Measurements from ENCODE around the gene DGKH.

DGKH gene, protein sequence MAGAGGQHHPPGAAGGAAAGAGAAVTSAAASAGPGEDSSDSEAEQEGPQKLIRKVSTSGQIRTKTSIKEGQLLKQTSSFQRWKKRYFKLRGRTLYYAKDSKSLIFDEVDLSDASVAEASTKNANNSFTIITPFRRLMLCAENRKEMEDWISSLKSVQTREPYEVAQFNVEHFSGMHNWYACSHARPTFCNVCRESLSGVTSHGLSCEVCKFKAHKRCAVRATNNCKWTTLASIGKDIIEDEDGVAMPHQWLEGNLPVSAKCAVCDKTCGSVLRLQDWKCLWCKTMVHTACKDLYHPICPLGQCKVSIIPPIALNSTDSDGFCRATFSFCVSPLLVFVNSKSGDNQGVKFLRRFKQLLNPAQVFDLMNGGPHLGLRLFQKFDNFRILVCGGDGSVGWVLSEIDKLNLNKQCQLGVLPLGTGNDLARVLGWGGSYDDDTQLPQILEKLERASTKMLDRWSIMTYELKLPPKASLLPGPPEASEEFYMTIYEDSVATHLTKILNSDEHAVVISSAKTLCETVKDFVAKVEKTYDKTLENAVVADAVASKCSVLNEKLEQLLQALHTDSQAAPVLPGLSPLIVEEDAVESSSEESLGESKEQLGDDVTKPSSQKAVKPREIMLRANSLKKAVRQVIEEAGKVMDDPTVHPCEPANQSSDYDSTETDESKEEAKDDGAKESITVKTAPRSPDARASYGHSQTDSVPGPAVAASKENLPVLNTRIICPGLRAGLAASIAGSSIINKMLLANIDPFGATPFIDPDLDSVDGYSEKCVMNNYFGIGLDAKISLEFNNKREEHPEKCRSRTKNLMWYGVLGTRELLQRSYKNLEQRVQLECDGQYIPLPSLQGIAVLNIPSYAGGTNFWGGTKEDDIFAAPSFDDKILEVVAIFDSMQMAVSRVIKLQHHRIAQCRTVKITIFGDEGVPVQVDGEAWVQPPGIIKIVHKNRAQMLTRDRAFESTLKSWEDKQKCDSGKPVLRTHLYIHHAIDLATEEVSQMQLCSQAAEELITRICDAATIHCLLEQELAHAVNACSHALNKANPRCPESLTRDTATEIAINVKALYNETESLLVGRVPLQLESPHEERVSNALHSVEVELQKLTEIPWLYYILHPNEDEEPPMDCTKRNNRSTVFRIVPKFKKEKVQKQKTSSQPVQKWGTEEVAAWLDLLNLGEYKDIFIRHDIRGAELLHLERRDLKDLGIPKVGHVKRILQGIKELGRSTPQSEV

DNA sequence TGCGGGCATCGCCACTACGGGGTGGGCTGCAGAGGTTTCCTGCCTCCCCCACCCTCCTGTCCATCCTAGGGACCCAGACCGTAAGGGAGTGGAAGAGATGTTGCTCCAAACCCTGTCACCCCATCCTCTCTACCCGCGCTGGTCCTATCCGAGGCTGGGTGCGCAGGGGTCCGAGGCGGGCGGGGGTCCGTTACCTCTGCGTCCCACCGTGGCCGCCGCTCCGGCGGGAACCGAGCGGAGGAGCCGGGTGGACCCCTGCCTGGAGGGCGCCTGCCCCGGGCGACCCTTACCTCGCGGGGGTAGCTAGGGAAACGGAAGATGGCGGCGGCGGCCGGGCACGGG is at the start of gene DGKH:
Gene DGKH, plus strand, starts transcription at position 307 of the 342 bp plus-strand sequence. CDS start 126 bp downstream, outside the sequence.
- DNase-seq: no peak

DNA sequence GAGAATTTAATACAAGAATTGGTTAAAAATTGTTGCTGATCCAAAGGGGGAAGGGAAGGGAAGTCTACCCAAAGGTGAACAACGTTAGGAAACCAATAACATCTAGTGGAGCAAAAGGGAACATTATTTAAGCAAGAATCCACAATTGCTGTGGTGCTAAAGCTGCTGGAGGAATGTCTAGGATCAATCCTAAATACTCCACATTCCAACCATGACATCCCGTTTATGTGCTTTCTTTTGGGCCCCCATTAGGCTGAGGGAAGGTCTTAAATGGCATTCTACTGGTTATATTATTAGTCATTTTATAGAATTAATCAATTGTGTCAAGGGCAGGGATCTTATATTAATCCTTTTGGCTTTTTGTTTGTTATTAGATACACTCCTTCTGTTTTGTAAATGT is 47.6 kb upstream of the DGKH start:
- no peak for DNase-seq

DNA sequence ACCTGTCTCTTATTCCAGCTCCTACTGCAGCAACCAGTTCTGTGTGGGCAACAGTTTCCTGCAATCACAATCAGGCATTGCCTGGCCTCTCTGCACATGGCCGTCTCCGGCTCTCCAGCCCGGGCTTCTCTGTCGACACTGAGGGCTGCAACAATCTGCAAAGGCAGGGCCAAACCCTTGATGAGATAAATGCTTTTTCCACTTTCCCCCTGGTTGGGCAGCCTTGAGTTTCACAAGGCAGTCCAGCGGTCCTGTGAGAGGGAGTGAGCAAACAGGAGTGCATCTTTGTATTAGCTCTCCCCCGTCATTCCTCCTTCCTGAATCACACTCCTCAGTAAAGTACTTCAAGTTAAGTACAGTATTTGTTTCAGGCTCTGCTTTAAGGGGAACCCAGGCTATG is 46.9 kb upstream of the DGKH start:
- DNase-seq: no peak

DNA sequence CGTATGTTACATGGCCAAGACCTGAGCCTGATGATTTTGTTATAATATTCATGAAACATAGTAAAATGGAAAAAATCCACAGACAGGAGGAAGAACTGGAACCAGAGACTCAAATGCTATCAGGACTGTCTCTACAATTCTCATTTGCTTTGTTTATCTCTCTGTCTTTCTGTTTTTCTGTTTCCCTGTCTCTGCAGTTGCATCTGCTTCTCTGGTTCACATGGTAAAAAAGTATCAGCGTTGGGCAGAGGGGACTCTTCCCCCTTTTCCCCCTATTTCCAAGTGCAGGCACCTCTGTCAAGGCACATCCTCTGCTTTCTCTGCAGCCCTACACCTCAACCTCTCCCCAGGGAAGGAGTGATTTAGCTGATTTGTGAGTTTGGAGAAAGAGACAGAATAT is 46.4 kb upstream of the DGKH start:
- no peak for DNase-seq

DNA sequence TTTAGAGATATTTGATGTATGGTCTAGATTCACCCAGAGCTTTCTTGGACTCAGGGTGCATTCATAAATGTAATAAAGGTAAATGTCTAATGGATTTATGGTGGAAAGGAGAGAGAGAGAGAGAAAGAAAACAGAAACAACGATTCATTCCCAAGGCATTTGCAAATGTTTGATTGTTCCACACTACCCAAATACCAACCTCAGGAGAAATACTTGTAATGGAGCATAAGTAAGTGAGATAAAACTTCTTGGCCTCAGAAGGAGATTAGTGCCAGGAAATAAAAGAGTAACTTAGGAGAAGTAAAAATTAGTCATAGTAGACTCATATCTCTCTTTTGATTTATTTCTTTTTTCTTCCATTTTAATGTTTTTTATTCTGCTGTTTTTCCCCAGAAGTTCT is 40.6 kb upstream of the DGKH start:
- no peak for DNase-seq

DNA sequence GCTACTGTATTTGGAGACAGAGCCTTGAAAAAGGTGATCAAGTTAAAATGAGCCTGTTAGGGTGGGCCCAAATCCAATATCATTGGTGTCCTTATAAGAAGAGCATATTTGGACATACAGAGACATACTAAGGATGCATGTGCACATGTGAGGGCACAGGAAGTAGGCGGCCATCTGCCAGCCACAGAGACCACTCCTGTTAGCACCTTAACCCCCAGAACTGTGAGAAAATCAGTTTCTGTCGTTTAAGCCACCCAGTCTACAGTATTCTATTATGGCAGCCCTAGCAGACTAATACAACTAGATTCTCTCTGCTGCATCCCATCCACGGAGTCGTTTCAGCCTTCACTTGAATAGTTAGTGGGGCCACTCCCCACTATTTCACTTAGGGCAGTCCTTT is 39.4 kb upstream of the DGKH start:
- no peak for DNase-seq

DNA sequence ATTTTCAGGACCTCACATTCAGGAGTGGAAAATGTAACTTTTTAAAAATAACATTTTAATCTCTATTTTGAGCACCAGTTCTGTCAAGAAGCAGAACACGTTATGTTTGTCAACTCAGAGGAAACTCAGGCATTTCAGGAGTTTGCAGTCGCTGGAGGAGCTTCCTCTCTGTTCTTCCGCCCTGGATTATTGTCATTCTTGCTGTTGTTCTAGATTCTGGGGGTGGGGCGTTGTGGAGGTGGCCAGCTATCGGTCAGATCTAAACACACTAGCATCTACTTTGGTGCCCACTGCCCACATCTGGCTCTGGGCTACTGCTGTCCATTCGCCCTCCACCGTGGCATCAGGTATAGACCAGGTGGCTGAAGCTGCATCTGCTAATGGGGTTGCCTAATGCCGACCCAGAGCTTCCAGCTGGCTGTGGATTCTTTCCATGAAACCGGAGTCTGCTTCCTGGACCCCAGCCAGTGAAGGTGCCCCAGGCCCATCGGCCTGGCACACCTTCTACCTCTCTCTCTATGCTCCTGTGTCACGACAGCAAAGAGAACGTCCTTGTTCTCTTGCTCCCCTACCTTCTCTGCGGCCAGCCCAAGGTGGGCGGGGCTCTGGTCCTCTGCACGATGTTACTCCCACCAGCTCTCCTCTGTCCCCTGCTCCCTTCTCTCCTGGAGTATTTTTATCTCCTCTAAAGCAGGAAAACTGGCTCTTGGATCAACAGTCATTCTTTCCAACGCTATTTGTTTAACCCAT is 36.7 kb upstream of the DGKH start:
- no peak for DNase-seq

DNA sequence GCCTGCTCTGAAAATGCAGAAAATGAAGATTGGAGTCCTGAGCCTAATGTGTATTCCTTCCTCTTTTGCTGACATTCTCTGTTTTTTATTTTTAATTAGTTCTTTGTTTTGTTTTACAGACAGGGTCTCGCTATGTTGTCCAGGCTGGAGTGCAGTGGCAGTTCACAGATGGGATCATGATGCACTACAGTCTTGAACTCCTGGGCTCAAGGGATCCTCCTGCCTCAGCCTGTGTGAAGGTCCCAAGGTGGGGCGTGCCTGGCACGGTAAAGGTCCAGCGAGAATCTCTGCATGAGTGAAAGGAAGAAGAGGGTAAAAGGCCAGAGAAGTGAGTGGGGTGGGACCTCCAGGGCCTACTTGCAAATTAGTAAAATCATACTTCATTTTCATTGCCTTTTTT is 34.3 kb upstream of the DGKH start:
- no peak for DNase-seq

DNA sequence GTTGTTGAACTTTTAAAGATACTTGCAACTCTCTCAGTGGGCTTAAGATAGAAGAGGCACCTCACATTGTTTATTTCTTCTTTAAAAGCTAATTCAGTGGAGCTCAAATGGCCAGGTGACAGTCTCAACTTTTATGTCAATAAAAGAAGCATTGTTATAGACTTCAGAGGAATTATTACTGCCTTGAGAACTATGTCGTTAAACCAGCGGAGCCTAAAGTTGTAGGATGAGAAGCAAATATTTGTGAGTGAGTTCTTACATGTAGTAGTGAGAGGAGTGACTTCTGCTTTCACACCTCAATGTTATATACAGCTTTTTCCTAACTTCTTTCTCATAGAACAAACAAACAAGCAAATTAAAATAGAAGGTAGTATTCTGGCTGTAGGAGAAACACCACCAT is 31.2 kb upstream of the DGKH start:
- DNase-seq: no peak

DNA sequence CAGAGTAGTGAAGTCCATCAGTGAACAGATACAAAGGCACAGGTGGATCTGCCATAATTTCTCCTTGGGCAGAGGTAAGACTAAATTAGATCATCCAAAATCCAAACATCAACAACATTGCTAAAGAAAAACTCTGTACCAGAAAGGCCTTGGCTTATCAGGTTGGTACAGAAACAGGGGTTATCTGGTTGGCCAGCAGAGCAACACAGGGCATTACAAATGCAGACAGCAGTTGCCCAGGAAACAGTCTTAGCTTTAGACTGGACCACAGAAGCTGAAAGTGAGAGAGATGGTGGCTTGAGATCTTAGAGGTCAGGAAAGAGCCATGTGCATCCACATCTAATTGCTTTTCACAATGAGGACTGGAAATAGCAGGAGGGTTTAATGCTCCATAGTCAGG is 26.6 kb upstream of the DGKH start:
- DNase-seq: no peak

DNA sequence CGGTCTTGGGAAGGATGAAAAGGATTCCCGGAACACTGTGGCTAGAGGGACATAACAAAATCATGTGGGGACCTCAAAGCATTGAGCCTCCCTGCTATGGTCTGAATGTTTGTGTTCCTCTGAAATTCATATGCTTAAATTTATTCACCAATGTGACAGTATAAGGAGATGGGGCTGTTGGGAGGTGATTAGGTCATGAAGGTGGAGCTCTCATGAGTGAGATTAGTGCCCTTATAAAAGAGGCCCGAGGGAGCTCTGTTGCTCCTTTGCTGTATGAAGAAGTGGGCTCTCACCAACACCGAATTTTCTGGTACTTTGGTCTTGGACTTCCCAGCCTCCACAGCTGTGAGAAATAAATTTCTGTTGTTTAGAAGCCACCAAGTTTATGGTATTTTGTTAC is 26.1 kb upstream of the DGKH start:
- DNase-seq: no peak

DNA sequence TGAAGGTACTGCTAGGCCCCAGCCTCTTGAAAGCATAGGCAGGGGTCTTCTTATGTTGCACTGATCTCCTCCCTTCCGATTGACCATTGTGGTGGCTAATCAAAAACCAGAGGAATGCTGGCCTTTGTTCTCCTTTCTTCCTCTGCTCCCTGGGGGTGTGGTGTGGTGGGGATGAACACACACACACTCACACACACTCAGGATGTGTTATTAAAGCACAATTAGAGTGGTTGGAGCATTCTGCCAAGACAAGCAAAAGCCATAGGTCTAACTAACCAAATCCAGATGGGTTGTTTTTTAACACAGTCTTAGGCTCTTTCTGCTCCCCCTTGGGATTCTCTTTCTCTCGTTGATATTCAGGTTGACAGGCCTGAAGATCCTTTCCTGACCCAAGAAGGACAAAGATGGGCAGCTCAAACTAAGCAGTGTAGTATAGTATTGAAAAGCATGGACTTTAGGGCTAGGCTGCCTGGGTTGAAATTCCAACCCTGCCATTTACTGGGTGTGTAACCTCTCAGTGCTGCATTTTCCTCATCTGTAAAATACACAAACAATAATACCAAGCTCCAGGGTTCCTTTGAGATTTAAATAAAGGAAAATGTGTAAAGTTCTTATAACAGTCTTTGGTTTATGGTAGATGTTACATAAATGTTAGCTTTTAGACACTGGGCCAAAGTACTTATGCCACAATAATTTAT is 25.5 kb upstream of the DGKH start:
- DNase-seq: no peak

DNA sequence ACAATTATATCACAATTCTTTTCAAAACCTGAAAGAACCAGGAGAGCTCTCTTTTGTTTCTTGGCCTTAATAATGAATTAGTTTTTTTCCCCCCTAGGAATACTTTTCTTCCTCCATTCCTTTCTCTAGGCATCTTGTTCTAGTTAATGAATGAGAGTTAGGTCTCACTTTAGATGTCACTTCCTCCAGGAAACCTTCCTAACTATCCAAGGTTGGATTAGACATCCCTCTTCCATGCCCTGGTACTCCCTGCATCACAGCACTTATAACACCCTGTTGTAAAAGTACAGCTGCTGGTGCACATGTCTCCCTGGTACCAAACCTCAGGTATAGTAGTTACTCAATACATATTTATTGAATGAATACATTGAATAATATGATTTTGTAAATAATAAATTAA is 21.2 kb upstream of the DGKH start:
- no peak for DNase-seq

DNA sequence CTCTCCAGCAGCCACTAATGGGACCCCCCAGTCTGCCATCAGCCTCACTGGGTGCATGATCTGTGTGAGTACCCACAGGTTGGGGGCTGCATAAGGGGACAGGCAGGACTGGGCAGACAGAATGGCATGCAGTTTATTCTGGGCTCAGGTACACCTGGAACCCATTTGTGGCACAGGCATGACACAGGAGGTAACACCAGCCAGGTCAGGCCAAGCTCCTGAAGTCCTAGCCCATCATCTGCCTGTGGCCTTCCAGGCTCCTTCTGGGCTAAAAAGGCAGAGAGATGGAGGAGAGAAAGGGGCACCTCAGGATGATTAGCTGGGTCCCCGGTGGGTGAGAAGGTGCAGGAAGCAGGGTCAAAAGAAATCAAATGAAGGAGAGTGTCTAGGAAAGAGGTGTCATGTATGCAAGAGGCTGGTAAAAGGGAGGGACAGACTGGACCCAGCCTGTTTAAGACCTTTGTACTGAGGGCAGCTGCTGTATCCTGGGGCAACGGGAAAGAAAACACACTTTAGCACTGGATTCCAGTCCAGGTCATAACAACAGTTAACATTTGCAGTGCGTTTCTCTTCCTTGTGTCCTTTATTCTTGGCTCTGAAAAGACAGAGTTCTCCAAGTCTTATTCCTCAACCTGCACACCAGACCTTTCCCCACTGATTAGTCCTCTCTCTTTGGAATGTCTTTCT is 20.2 kb upstream of the DGKH start:
- DNase-seq: no peak

DNA sequence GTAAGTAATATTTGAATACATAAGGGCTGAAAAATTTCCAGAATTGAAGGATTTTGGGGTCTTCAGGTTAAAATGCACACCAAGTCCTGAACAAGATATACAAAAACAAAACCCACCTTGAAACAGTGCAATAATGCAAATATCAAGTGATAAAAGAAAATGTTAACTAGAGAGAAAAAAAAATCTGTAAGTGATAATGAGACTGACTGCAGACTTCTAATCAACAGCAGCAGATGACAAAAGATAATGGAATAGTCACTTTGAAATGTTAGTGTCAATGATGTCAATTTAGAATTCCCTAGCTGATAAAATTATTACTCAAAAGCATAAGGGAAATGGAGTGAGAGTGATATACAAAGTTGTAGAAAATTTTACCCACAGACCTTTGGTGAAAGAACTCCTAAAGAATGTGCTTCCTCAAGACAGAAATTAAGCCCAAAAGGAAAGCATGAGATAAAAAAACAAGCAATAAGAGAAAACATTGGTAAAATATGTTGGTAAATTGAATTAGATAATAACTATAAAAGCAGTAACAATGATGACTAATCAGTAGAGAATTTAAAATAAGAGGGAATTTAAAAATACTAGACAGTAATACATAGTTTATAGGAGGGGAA is 12.4 kb upstream of the DGKH start:
- DNase-seq: no peak

DNA sequence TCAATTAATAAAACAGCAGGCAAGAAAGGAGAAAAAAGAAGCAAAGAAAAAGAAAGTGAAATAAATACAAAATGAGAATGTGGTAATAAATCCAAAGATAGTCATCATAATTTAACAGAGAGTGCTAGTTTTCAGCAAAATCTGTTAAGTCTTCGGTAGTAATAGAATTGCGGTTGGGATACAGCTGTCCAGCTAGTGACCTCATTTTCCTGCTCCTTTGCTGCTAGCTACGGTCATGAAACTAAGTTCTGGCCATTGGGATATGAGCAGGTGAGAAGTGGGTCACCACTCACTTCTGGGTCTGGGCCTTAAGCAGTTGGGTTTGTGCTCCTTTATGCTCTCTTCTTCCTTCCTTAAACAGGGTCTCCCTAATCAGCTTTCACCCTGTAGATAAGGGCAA is 11.7 kb upstream of the DGKH start:
- DNase-seq: no peak

DNA sequence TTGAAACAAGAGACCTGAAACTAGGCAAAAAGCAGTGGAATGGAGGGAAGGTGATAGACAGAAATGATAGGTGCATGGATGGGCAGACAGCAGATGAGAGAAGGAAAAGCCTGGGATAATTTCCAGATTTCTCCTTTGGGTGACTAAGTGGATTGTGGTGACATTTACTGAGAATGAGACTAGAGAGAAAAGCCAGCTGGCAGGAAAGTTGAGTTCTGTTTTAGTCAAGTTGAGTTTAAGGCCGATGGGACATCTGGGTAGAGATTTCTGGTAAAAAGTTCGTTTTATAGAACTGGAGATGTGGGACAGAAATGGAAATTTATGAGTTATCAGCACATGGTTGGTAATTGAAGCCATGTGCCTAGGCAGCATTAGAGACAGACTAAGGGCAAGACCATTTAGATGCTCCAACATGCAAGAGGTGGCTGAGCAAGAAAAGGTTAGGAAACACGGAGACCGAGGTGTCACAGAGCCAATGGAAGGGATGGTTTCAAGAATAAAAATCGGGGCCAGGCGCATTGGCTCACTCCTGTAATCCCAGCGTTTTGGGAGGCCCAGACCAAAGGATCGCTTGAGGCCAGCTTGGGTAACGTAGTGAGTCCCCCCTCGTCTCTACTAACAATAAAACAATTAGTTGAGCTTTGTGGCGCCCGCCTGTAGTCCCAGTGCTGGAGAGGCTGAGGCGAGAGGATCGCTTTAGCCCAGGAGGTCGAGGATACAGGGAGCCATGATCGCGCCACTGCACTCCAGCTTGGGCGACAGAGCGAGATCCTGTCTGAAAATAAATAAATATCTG is 9.6 kb upstream of the DGKH start:
- no peak for DNase-seq

DNA sequence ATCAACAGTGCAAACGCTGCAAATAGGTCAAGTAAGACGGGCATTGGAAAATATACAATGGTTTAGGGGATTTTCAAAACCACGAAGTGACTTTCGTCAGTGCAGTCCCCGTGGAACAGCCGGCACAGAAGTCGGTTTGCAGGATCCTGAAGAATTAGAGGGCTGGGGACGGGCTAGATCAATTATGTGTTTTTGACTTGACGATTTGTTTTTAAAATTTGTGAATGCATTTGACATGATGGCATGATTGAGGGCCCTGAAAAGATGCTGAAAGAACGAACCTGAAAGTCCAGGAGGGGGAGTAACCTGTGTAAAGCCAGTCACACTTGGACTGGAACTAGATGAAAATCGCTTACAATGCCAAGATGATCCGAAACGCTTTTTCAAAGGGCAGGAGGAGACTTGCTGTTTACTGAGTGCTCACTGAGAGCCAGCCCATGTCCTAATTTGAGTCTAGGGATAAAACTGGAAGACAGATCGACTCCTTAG is 8.9 kb upstream of the DGKH start:
- DNase-seq: no peak

DNA sequence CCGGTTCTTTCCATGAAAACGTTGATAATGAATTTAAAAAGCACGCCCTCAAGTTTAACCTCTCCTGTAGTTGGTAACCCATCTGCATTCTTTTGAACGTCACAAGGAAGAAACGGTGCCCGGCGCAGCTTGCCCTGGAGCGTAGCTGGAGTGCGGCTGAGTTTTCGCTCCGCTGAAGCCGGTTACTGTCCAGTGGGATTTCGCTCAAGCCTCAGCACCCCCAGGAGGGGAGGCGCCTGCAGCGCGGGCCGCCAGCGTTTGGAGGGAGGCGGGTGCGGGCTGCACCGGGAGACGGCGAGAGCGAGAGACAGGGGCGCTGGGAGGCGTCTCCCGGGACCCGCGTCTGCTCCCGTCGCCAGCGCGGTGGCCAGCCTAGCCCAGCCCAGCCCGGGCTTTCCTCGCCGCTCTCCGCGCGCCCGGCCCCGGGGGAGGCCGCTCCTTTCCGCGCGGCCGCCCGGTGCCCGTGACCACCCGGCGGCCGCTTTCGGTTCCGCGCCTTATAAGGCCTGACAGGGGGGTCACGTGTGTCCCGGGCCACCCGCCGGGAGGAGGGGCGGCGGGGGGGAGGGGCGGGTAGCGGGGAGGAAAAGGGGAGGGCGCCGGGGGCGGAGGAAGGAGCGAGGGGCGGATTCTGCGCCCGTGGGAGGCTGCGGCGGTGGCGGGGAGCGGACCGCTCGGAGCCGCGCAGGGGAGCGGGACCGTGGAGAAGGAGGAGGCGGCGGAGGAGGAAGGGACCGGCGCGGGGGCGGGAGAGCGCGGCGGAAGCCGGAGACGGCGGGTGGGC is 8.3 kb upstream of the DGKH start:
- peak; percentile 90 for DNase-seq

DNA sequence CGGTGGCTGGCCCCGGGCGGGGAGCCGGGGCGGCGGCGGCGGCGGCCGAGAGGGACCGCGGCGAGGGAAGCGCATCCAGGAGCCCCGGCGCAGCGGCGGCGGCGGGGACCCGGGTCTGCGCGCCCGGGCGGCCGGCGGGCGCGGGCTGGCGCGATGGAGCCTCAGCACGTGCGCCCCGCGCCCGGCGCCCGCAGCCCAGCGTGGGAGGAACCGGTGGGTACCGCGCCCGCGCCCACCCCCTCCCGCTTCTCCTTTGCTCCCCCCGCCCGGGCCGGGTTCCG is 7.8 kb upstream of the DGKH start:
- DNase-seq: no peak

Measured in activated T-cell treated with anti-CD3 and anti-CD28 coated beads, Interleukin-2, amount 50 U/mL, for 1 hour (primary cell).